ENCODE results near the gene CPNE1.
"Not testable (repeated sequence)": the region's sequence is repeated elsewhere in the genome, so short reads cannot be mapped to it uniquely, and the experiment has no call there.

The CPNE1 gene

GRCh38 chr20:35664466-35665206 is at the start of gene CPNE1, which contains the start of gene RBM12:
CPNE1 (minus strand) TSS chr20:35664900; CDS start chr20:35632923, 31,977 bp downstream.
RBM12 (minus strand) TSS chr20:35664900; CDS start chr20:35655322, 9,578 bp downstream.
- peak within 1 kb of the TSS; percentile 96 for H3K4me3 Mint-ChIP-seq
- H3K36me3 Mint-ChIP-seq (ENCODE audit: low read depth) = peaks cover 67% of the 10 kb centered on the region
- DNase-seq = peak; percentile 96
- H3K9me3 Mint-ChIP-seq = no peaks in the 10 kb centered on the region
- H3K27ac Mint-ChIP-seq = peak within 1 kb of the TSS; percentile 95
- no peaks in the 10 kb centered on the region for H3K27me3 Mint-ChIP-seq
- peaks cover 36% of the 10 kb centered on the region for H3K4me1 Mint-ChIP-seq (ENCODE audit: low read depth)

DNA sequence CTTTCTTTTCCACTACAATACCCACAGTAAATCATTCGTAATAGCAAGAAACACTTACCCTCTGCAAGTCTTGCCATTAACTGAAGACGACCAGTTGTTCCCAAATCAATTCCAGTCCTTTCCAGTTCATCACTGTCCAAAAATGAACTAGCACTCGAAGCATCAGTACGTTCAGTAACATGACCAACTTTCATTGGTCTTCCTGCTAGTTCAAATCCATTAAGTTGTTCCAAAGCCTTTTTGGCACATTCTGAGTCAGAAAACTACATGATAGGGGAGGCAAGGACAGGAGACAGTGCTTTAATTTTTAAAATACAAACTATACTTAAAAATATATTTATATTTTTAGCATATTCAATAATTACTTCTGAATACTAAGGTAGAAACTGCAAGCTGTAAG is 49.4 kb upstream of the CPNE1 start:
- Mint-ChIP-seq H3K9me3 (no peaks in the 10 kb centered on the region), H3K36me3 (ENCODE audit: low read depth) (peaks cover 96% of the 10 kb centered on the region), H3K4me1 (ENCODE audit: low read depth) (peaks cover 71% of the 10 kb centered on the region), H3K27me3 (no peaks in the 10 kb centered on the region), H3K27ac (peak overlapping the region; percentile 75), H3K4me3 (no peak overlapping the region)
- no peak for DNase-seq

- not testable (repeated sequence) for H3K9me3 Mint-ChIP-seq, H3K4me3 Mint-ChIP-seq, H3K27me3 Mint-ChIP-seq
- Mint-ChIP-seq H3K27ac (peak overlapping the region; percentile 84), H3K36me3 (ENCODE audit: low read depth) (peaks cover 96% of the 10 kb centered on the region), H3K4me1 (ENCODE audit: low read depth) (peaks cover 69% of the 10 kb centered on the region)
- peak; percentile 26 for DNase-seq
Measured at GRCh38 chr20:35713120-35713519, 48.4 kb upstream of the CPNE1 start.

DNA sequence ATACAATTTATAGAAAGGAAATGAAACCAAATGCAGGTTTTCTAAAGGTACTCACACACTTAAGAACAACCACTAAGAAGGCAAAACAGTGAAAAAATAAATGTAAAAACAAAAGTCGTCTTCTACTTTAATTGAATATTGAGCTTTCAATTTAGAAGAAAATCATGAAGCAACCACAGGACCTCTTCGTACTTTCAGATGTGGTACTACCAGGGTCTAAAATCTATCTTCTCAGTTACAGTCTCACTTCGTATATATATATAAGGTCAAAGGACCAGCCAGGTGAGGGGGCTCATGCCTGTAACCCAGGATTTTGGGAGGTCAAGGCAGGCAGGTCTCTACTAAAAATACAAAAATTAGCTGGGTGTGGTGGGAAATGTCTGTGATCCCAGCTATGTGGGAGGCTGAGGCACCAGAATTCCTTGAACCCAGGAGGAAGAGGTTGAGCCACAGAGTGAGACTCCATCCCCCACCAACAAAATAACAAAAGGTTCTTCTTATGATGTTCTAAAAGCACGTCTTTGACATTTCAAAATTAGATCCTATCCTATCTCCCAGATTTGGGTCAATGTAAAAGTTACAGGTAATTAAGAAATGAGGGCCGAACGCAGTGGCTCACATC is 47.0 kb upstream of the CPNE1 start:
- peak; percentile 30 for DNase-seq
- peak overlapping the region; percentile 46 for H3K4me3 Mint-ChIP-seq
- no peaks in the 10 kb centered on the region for H3K9me3 Mint-ChIP-seq
- H3K27me3 Mint-ChIP-seq = no peaks in the 10 kb centered on the region
- peak overlapping the region; percentile 93 for H3K27ac Mint-ChIP-seq
- peaks cover 62% of the 10 kb centered on the region for H3K4me1 Mint-ChIP-seq (ENCODE audit: low read depth)
- H3K36me3 Mint-ChIP-seq (ENCODE audit: low read depth) = peaks cover 92% of the 10 kb centered on the region

GRCh38 chr20:35710884-35711587 is 46.3 kb upstream of the CPNE1 start:
- Mint-ChIP-seq H3K27me3 (no peaks in the 10 kb centered on the region), H3K9me3 (no peaks in the 10 kb centered on the region), H3K36me3 (ENCODE audit: low read depth) (peaks cover 92% of the 10 kb centered on the region), H3K4me1 (ENCODE audit: low read depth) (peaks cover 59% of the 10 kb centered on the region), H3K4me3 (peak overlapping the region; percentile 46), H3K27ac (peak overlapping the region; percentile 93)
- no peak for DNase-seq

DNA sequence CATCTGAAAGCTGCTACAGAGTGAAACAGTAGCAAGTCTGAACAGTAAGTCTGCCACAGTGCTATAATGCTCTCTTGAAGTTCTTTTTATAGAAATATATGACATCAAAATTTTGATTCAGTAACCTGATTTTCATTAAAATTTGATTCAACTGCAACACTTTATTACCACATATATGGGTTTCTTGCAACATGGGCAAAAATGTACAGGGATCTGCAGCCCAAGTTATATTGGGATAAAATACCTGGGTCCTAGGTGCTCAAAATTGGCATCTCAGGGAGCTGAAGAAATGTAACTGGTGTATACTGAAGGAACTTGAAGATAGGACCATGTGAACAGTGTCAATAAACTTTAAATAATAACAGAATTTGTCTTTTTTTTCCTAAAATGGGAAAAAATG is 45.3 kb upstream of the CPNE1 start:
- Mint-ChIP-seq H3K27me3 (no peaks in the 10 kb centered on the region), H3K9me3 (no peaks in the 10 kb centered on the region), H3K27ac (peak overlapping the region; percentile 93), H3K4me3 (no peak overlapping the region), H3K36me3 (ENCODE audit: low read depth) (peaks cover 94% of the 10 kb centered on the region), H3K4me1 (ENCODE audit: low read depth) (peaks cover 51% of the 10 kb centered on the region)
- no peak for DNase-seq

DNA sequence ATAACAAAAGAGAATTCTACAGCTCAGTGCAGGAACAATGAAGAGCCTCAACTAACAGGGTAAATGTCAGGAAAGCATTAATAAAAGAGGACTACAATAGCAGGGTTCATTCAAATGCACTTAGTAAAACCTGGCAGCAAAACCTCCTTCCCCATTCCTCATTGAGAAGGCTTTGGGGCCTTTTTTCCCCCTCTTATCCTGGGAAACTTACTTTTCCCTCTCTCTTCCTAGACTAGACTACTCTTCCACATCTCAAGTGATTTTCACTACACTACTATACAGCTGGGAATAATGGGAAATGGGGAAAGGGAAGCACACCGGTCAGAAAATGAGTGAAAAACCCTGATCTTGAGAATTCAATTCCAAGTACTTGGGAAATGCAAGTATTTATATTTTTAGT is 44.6 kb upstream of the CPNE1 start:
- H3K27me3 Mint-ChIP-seq = no peaks in the 10 kb centered on the region
- H3K36me3 Mint-ChIP-seq (ENCODE audit: low read depth) = peaks cover 95% of the 10 kb centered on the region
- no peak for DNase-seq
- H3K9me3 Mint-ChIP-seq = no peaks in the 10 kb centered on the region
- peaks cover 53% of the 10 kb centered on the region for H3K4me1 Mint-ChIP-seq (ENCODE audit: low read depth)
- H3K27ac Mint-ChIP-seq = peak overlapping the region; percentile 93
- H3K4me3 Mint-ChIP-seq = no peak overlapping the region

DNA sequence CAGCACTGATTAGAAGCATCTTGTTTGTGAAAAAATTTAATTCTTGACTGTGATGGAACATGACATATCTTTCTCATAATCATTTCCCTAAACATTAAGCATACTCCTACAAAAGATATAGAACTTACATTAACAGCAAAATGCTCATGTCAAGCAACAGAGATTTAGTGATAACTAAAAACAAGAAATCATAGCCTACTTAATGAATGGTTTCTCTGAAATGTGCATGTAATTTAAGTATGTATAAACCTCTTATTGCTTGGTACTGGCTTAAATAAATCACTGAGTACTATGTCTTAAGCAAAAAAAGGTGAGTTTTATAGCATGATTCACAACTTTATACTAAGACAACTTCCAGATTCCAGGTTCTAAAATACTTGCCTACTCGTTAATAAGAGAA is 43.8 kb upstream of the CPNE1 start:
- no peak overlapping the region for H3K4me3 Mint-ChIP-seq
- no peak for DNase-seq
- no peaks in the 10 kb centered on the region for H3K27me3 Mint-ChIP-seq
- H3K4me1 Mint-ChIP-seq (ENCODE audit: low read depth) = peaks cover 51% of the 10 kb centered on the region
- no peaks in the 10 kb centered on the region for H3K9me3 Mint-ChIP-seq
- peaks cover 95% of the 10 kb centered on the region for H3K36me3 Mint-ChIP-seq (ENCODE audit: low read depth)
- peak overlapping the region; percentile 93 for H3K27ac Mint-ChIP-seq

GRCh38 chr20:35706591-35707529 is 42.2 kb upstream of the CPNE1 start:
- DNase-seq = peak; percentile 25
- H3K27me3 Mint-ChIP-seq, H3K9me3 Mint-ChIP-seq, H3K4me3 Mint-ChIP-seq: not testable (repeated sequence)
- H3K4me1 Mint-ChIP-seq (ENCODE audit: low read depth) = peaks cover 52% of the 10 kb centered on the region
- H3K27ac Mint-ChIP-seq = peak overlapping the region; percentile 55
- peaks cover 97% of the 10 kb centered on the region for H3K36me3 Mint-ChIP-seq (ENCODE audit: low read depth)

DNA sequence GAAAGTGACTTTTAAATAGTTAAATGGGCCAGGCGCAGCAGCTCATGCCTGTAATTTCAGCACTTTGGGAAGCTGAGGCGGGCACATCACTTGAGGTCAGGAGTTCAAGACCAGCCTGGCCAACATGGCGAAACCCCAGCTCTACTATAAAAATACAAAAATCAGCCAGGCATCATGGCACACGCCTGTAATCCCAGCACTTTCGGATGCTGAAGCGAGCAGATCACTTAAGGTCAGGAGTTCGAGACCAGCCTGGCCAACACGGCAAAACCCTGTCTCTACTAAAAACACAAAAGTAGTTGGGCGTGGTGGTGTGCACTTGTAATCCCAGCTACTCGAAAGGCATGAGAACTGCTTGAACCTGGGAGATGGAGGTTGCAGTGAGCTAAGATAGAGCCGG is 41.2 kb upstream of the CPNE1 start:
- Mint-ChIP-seq H3K27ac (peak overlapping the region; percentile 81), H3K36me3 (ENCODE audit: low read depth) (peaks cover 95% of the 10 kb centered on the region), H3K4me1 (ENCODE audit: low read depth) (peaks cover 50% of the 10 kb centered on the region)
- H3K9me3 Mint-ChIP-seq, H3K4me3 Mint-ChIP-seq, H3K27me3 Mint-ChIP-seq: not testable (repeated sequence)
- peak; percentile 26 for DNase-seq

DNA sequence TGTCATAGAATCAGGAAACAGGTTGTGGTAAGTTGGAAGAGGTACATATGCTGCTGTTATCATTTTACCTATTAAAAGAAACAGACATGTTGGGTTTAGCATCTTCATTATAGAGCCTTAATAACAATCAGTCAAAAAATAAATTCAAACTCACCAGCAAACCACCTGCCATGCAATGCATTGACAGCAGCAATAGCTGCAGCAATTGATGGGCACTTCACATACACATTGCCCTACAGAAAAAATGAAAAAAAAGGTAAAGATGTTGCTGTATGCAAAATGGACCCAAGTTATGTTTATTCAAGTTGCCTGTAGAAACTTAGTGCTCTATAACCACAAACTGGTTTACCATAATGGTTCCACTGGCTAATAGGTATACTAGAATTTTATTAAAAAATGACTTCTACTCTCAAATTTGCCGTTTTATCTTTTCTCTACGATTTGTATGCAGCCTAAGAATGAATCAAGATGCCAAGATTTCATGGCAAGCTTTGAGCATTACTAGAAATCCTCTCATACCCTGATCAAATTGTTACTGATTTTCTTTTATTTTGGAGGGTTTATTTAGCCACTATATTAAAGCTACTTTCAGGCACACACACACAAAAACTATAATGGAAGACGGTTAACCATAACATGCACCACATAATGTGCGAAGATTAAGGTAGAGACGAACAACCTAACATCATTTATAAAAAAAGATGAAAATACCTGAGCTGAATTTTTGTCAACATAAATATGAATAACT is 40.0 kb upstream of the CPNE1 start:
- Mint-ChIP-seq H3K36me3 (ENCODE audit: low read depth) (peaks cover 95% of the 10 kb centered on the region), H3K4me1 (ENCODE audit: low read depth) (peaks cover 49% of the 10 kb centered on the region), H3K9me3 (no peaks in the 10 kb centered on the region), H3K27ac (peak overlapping the region; percentile 62), H3K27me3 (no peaks in the 10 kb centered on the region), H3K4me3 (no peak overlapping the region)
- no peak for DNase-seq

DNA sequence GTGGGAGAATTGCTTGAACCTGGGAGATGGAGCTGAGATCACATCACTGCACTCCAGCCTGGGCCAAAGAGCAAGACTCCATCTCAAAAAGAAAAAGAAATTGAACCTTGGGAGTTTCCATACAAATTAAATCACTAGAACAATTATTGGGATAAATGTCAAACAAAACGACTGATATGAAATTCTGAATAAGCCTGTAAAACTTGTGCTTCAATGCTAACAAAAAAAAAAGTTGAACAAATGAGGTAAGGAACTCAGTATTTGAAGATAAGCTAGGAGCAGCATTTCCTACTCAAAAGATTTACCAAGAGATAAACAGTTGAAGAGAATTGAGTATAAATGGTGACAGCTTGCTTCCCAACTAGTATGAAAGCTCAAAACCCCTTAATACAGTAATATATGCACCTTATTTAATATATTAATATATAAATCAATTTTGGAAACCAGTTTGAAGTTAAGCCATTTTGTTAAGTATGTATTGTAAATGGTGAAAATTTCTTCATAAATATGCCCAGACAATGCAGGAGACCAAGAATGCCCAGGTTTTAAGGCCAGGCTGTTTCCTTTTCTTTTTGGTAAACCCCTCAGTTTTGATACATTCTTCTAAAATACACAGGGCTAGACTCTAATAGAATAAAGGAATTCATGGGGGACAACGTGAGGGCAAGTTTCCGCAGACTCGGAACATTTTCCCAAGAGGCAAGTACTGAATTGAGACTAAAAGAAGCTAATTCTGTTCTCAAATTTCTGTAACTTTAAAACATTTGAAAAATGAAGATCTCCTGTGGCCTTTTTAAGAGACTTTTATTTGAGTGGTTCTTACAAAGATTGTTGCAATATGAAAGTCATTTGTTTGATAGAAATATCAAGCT is 38.4 kb upstream of the CPNE1 start:
- DNase-seq = no peak

More for the DNA sequence above, 38.4 kb upstream of the CPNE1 start:
- Mint-ChIP-seq H3K9me3 (no peaks in the 10 kb centered on the region), H3K4me1 (ENCODE audit: low read depth) (peaks cover 48% of the 10 kb centered on the region), H3K27me3 (no peaks in the 10 kb centered on the region), H3K4me3 (no peak overlapping the region), H3K27ac (peak overlapping the region; percentile 87), H3K36me3 (ENCODE audit: low read depth) (peaks cover 92% of the 10 kb centered on the region)

Data from activated T-cell treated with anti-CD3 and anti-CD28 coated beads, Interleukin-2, amount 50 U/mL, for 24 hours (primary cell).